Ovary (tissue), 3 donors: ENCODE data around the gene KIAA1191.

Experiments
- EP300 ChIP-seq: sonication (generic); formaldehyde crosslinking; IDR thresholded peaks from one replicate; pipeline ENCODE4 v1.6.1; 2017; ENCODE audit warnings: antibody characterized with exemption
- POLR2A ChIP-seq: fragments of 450-650 bp; IDR thresholded peaks from one replicate; pipeline ENCODE4 v1.6.1; 2017; ENCODE audit warnings: antibody characterized with exemption, mild to moderate bottlenecking, moderate library complexity
- TF ChIP-seq, protein P1 (sequence below), 3 donors: fragments of 450-650 bp in 2 of 3; fragments of 200-600 bp in 1 of 3; IDR thresholded peaks; one replicate each; pipeline versions ENCODE4 v1.5.1 to v1.8.0; 2016 to 2022; ENCODE audit warnings: antibody characterized with exemption in 3 of 3, mild to moderate bottlenecking in 1 of 3
- donor health status: DM: no; HTN: no; CAD: no.

GRCh38 chr5:176342158-176342483, 19.4 kb downstream of the KIAA1191 start:
- TF ChIP-seq, protein P1, sequence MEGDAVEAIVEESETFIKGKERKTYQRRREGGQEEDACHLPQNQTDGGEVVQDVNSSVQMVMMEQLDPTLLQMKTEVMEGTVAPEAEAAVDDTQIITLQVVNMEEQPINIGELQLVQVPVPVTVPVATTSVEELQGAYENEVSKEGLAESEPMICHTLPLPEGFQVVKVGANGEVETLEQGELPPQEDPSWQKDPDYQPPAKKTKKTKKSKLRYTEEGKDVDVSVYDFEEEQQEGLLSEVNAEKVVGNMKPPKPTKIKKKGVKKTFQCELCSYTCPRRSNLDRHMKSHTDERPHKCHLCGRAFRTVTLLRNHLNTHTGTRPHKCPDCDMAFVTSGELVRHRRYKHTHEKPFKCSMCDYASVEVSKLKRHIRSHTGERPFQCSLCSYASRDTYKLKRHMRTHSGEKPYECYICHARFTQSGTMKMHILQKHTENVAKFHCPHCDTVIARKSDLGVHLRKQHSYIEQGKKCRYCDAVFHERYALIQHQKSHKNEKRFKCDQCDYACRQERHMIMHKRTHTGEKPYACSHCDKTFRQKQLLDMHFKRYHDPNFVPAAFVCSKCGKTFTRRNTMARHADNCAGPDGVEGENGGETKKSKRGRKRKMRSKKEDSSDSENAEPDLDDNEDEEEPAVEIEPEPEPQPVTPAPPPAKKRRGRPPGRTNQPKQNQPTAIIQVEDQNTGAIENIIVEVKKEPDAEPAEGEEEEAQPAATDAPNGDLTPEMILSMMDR (IDR thresholded peaks at IDR 0.05): no peak
- TF ChIP-seq POLR2A (no peak), EP300 (no peak)
